ENCODE results near the gene OIT3.
"Not testable (repeated sequence)": the region's sequence is repeated elsewhere in the genome, so short reads cannot be mapped to it uniquely, and the experiment has no call there.

Gene OIT3

DNA sequence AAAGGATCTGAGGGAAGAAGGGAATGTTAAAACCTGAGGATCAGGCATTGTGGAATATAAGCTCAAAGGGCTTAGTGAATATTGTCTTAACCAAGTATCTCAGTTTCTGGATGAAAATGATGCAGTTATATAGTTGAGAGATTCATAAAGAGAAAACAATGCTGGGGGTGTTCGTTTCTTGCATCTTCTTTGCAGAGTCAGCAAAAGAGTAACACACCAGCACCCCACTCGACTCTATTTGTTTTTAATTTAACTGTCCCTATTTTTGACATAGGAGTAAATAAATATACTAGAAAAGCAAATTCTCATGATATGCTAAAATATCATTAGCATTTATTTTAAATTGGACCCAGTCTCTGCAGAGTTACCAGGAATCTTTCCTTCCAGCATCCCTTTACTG, 7.6 kb upstream of the OIT3 start:
- ATAC-seq (replicated peaks) (no peak), DNase-seq (no peak)
- Mint-ChIP-seq H3K4me3 (no peak overlapping the region), H3K36me3 (ENCODE audit: insufficient read depth) (peaks cover 9% of the 10 kb centered on the region), H3K9me3 (no peaks in the 10 kb centered on the region), H3K4me1 (ENCODE audit: low read depth in 2 of 2) (peaks cover 0 to 6% of the 10 kb centered on the region in 2 donors), H3K27ac (no peak overlapping the region), H3K27me3 (peaks cover 0 to 1% of the 10 kb centered on the region in 2 donors)

DNA sequence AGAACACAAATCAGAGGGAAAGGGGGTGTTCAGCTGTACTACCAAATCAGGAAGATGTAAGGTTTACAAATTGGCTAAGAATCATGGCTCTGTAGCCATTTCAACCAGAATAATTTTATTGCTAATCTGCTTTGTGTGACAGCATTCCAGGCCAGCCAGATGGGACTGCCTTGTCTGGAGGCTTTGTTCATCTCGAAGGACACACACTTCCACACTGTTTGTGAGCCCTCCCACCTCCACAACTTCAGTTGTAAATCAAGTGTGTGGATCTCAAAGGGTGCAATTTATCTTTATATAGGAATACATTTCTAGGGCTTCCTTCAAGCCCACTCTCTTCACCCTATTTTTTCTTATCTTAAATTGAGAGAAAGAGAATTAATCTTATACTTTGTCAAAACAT, 6.9 kb upstream of the OIT3 start:
- peak overlapping the region in 1 of 2 donors; percentile 49 for H3K27ac Mint-ChIP-seq

GRCh38 chr10:72887043-72887442, 6.5 kb upstream of the OIT3 start:
- ATAC-seq (replicated peaks) (no peak), DNase-seq (no peak)
- Mint-ChIP-seq H3K36me3 (ENCODE audit: insufficient read depth) (peaks cover 9% of the 10 kb centered on the region), H3K27me3 (peaks cover 0 to 5% of the 10 kb centered on the region in 2 donors), H3K4me3 (no peak overlapping the region), H3K27ac (peak overlapping the region in 1 of 2 donors; percentile 49), H3K4me1 (ENCODE audit: low read depth in 2 of 2) (peaks cover 0 to 6% of the 10 kb centered on the region in 2 donors), H3K9me3 (no peaks in the 10 kb centered on the region)

More for the DNA sequence above, 6.9 kb upstream of the OIT3 start:
- peaks cover 0 to 5% of the 10 kb centered on the region in 2 donors for H3K27me3 Mint-ChIP-seq
- H3K4me1 Mint-ChIP-seq (ENCODE audit: low read depth in 2 of 2) = peaks cover 0 to 6% of the 10 kb centered on the region in 2 donors
- no peak for ATAC-seq (replicated peaks)
- no peak for DNase-seq
- H3K36me3 Mint-ChIP-seq (ENCODE audit: insufficient read depth) = peaks cover 9% of the 10 kb centered on the region
- H3K4me3 Mint-ChIP-seq = no peak overlapping the region
- H3K9me3 Mint-ChIP-seq = no peaks in the 10 kb centered on the region

DNA sequence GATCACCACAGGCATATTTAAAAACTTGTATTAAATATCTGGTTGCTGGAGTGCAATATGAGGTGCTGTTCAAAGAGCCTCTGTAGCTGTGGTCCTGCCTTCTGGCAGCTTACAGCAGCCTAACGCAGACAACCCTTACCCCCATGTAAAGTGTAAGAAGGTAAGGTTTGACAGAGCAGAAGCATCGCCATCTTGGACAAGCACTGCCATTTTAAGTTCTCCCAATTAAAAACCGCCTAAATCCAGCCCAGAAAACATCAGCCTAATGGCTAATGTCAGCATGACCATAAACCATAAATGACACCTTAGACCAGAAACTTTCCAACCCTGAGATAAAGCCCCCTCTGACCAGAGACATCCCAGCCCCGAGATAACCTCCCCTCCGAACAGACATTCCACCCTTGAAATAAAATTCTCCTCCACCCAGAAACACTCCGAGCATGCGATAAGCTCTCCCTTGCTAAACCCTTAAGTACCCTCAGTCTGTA, 5.3 kb upstream of the OIT3 start:
- Mint-ChIP-seq H3K27me3 (peaks cover 0 to 5% of the 10 kb centered on the region in 2 donors), H3K9me3 (no peaks in the 10 kb centered on the region), H3K27ac (no peak overlapping the region), H3K4me3 (no peak overlapping the region), H3K4me1 (ENCODE audit: low read depth in 2 of 2) (peaks cover 0 to 6% of the 10 kb centered on the region in 2 donors), H3K36me3 (ENCODE audit: insufficient read depth) (peaks cover 9% of the 10 kb centered on the region)
- DNase-seq (no peak), ATAC-seq (replicated peaks) (no peak)

DNA sequence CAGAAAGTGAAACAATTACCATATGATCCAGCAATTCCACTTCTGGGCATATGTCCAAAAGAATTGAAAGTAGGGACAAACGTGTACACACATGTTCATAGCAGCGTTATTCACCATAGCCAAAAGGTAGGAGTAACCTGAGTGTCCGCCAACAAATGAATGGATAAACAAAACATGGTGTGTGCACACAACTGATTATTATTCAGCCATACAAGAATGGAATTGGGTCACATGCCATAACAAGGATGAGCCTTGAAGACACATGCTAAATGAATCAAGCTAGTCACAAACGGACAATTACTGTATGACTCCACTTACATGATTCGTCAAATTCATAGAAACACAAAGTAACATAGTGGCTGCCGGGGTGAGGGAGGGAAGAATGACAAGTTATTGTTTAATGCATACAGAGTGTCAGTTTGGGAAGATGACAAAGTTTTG, 4.1 kb upstream of the OIT3 start:
- Mint-ChIP-seq H3K4me1 (ENCODE audit: low read depth in 2 of 2) (peaks cover 0 to 6% of the 10 kb centered on the region in 2 donors), H3K9me3 (no peaks in the 10 kb centered on the region), H3K36me3 (ENCODE audit: insufficient read depth) (peaks cover 6% of the 10 kb centered on the region), H3K4me3 (no peak overlapping the region), H3K27ac (no peak overlapping the region), H3K27me3 (peaks cover 4 to 5% of the 10 kb centered on the region in 2 donors)
- ATAC-seq (replicated peaks) (no peak), DNase-seq (no peak)

GRCh38 chr10:72890086-72890485, 3.5 kb upstream of the OIT3 start:
- Mint-ChIP-seq H3K36me3 (ENCODE audit: insufficient read depth) (peaks cover 4% of the 10 kb centered on the region), H3K27ac (no peak overlapping the region), H3K27me3 (peaks cover 7 to 10% of the 10 kb centered on the region in 2 donors), H3K9me3 (no peaks in the 10 kb centered on the region), H3K4me3 (no peak overlapping the region), H3K4me1 (ENCODE audit: low read depth in 2 of 2) (peaks cover 0 to 6% of the 10 kb centered on the region in 2 donors)
- ATAC-seq (replicated peaks) (no peak), DNase-seq (no peak)

DNA sequence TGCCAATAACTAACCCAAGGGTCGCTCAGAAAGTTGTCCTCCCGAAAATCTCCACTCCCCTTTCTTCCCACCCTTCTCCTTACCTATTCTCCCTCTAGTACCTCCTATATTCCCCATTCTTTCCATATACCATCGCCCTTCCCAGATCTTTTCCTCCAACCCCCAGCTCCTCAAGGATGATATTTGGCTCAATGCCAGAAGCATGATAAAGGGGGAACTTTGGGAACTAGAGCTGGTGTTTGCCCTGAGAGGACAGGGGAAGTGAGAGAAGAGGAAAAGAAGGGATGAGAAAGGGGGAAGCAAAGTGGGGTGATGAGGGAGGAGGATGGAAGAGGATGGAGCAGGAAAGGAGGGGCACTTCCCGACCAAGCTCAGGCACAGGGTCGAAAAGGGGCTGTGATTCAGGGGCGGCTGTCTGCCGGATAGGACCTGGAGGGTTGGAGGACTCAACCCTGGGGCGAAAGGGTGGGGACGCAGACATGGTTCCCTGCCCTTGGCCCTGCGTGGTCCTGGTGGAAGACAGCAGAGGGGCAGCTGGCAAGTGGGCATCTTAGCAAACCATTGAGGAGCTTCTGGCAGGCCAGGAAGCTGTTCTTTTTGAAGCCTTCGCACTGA, 1.8 kb downstream of the OIT3 start:
- H3K4me3 Mint-ChIP-seq = no peak overlapping the region
- ATAC-seq (replicated peaks) (no peak), DNase-seq (no peak)
- no peak overlapping the region for H3K27ac Mint-ChIP-seq
- H3K27me3 Mint-ChIP-seq = peaks cover 28 to 34% of the 10 kb centered on the region in 2 donors
- H3K4me1 Mint-ChIP-seq (ENCODE audit: low read depth in 2 of 2) = no peaks in the 10 kb centered on the region
- H3K9me3 Mint-ChIP-seq = no peaks in the 10 kb centered on the region
- peaks cover 3% of the 10 kb centered on the region for H3K36me3 Mint-ChIP-seq (ENCODE audit: insufficient read depth)

DNA sequence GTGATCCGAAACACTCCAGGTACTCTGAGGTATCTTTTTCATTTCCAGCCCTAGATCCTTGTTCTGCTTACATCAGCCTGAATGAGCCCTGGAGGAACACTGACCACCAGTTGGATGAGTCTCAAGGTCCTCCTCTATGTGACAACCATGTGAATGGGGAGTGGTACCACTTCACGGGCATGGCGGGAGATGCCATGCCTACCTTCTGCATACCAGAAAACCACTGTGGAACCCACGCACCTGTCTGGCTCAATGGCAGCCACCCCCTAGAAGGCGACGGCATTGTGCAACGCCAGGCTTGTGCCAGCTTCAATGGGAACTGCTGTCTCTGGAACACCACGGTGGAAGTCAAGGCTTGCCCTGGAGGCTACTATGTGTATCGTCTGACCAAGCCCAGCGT, 5.1 kb downstream of the OIT3 start:
- H3K27ac Mint-ChIP-seq = no peak overlapping the region
- DNase-seq = no peak

DNA sequence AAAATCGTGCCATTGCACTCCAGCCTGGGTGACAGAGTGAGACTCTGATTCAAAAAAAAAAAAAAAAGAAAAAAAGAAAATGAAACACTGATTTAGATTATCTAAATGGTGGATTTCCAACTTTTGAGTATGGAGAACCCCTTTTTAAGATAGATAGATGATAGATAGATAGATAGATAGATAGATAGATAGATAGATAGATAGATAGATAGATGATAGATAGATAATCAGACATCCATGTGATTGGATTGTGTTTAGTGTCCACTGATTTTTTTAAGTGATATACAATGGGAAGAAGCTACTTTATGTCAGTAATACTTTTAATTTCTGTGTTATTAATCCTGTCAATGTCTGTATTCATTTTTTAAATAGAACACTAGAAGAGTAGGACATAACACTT, 6.0 kb downstream of the OIT3 start:
- Mint-ChIP-seq H3K36me3 (ENCODE audit: insufficient read depth) (peaks cover 3% of the 10 kb centered on the region), H3K4me1 (ENCODE audit: low read depth in 2 of 2) (no peaks in the 10 kb centered on the region), H3K9me3 (no peaks in the 10 kb centered on the region), H3K4me3 (no peak overlapping the region), H3K27me3 (peaks cover 23 to 29% of the 10 kb centered on the region in 2 donors), H3K27ac (no peak overlapping the region)
- DNase-seq = no peak
- no peak for ATAC-seq (replicated peaks)

More for the DNA sequence above, 5.1 kb downstream of the OIT3 start:
- Mint-ChIP-seq H3K4me3 (no peak overlapping the region), H3K36me3 (ENCODE audit: insufficient read depth) (peaks cover 3% of the 10 kb centered on the region), H3K27me3 (peaks cover 23 to 34% of the 10 kb centered on the region in 2 donors), H3K4me1 (ENCODE audit: low read depth in 2 of 2) (no peaks in the 10 kb centered on the region), H3K9me3 (no peaks in the 10 kb centered on the region)
- ATAC-seq (replicated peaks) = no peak

DNA sequence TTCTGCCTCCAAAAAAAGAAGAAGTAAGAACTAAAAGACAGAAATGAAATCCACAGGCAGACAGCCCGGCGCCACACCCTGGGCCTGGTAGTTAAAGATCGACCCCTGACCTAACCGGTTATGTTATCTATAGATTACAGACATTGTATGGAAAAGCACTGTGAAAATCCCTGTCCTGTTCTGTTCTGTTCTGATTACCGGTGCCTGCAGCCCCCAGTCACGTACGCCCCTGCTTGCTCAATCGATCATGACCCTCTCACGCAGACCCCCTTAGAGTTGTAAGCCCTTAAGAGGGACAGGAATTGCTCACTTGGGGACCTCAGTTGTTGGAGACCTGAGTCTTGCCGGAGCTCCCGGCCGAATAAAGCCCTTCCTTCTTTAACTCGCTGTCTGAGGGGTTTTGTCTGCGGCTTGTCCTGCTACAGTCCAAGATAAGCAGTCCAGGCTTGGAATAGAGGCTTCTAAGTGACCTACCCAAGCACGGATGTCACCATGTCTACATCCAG, 10.5 kb downstream of the OIT3 start:
- not testable (repeated sequence) for H3K4me1 Mint-ChIP-seq (ENCODE audit: low read depth in 2 of 2); DNase-seq; H3K36me3 Mint-ChIP-seq (ENCODE audit: insufficient read depth); H3K27me3 Mint-ChIP-seq; H3K9me3 Mint-ChIP-seq; H3K27ac Mint-ChIP-seq; H3K4me3 Mint-ChIP-seq; ATAC-seq (replicated peaks)

DNA sequence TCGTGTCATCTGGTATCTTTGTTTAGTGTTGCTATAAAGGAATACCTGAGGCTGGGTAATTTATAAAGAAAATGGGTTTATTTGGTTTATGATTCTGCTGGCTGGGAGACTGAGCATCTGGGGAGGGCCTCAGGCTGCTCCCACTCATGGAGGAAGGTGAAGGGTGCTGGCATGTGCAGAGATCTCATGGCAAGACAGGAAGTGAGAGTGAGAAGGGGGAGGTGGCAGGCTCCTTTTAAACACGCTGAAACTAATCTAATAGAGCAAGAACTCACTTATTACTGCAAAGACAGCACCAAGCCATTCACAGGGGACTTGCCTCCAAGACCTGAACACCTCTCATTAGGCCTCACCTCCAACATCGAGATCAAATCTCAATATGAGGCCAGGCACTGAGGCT, 11.3 kb downstream of the OIT3 start:
- Mint-ChIP-seq H3K27me3 (no peaks in the 10 kb centered on the region), H3K27ac (peak overlapping the region in 1 of 2 donors; percentile 26), H3K4me1 (ENCODE audit: low read depth in 2 of 2) (no peaks in the 10 kb centered on the region), H3K36me3 (ENCODE audit: insufficient read depth) (no peaks in the 10 kb centered on the region), H3K9me3 (no peaks in the 10 kb centered on the region), H3K4me3 (no peak overlapping the region)
- no peak for ATAC-seq (replicated peaks)
- DNase-seq = no peak

GRCh38 chr10:72906446-72906845, 12.9 kb downstream of the OIT3 start:
- DNase-seq (no peak), ATAC-seq (replicated peaks) (no peak)
- no peaks in the 10 kb centered on the region for H3K9me3 Mint-ChIP-seq
- no peaks in the 10 kb centered on the region for H3K27me3 Mint-ChIP-seq
- no peaks in the 10 kb centered on the region for H3K36me3 Mint-ChIP-seq (ENCODE audit: insufficient read depth)
- no peak overlapping the region for H3K27ac Mint-ChIP-seq
- H3K4me3 Mint-ChIP-seq = no peak overlapping the region
- no peaks in the 10 kb centered on the region for H3K4me1 Mint-ChIP-seq (ENCODE audit: low read depth in 2 of 2)

- Mint-ChIP-seq H3K36me3 (ENCODE audit: insufficient read depth) (no peaks in the 10 kb centered on the region), H3K27ac (no peak overlapping the region), H3K4me1 (ENCODE audit: low read depth in 2 of 2) (no peaks in the 10 kb centered on the region), H3K9me3 (no peaks in the 10 kb centered on the region), H3K4me3 (no peak overlapping the region), H3K27me3 (no peaks in the 10 kb centered on the region)
- no peak for DNase-seq
- no peak for ATAC-seq (replicated peaks)
Measured at GRCh38 chr10:72910705-72911104, 17.2 kb downstream of the OIT3 start.

DNA sequence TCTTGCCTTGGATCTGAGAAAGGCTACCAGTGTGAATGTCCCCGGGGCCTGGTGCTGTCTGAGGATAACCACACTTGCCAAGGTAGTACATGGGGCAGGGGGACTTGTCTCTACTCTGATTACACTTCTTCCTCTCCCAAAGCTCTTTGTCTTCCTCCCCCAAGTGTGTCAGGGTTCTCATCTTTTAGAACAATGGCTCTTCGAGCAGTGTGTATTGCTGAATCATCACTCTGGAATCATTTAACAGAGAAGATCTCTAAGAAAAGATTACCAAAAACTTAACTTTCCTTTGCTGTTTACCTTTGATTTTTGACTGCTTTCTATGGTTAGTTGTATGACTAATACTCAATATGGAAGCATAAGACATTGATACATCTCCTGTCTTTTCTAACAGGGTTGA, 18.2 kb downstream of the OIT3 start:
- no peak overlapping the region for H3K27ac Mint-ChIP-seq
- no peaks in the 10 kb centered on the region for H3K36me3 Mint-ChIP-seq (ENCODE audit: insufficient read depth)
- ATAC-seq (replicated peaks) = no peak
- no peaks in the 10 kb centered on the region for H3K9me3 Mint-ChIP-seq
- H3K27me3 Mint-ChIP-seq = no peaks in the 10 kb centered on the region
- DNase-seq = no peak
- no peak overlapping the region for H3K4me3 Mint-ChIP-seq
- H3K4me1 Mint-ChIP-seq (ENCODE audit: low read depth in 2 of 2) = no peaks in the 10 kb centered on the region

All from effector memory CD8-positive, alpha-beta T cell (primary cell).